ENCODE results near the gene CD300E.
"Not testable (repeated sequence)": the region's sequence is repeated elsewhere in the genome, so short reads cannot be mapped to it uniquely, and the experiment has no call there.

The CD300E gene

DNA sequence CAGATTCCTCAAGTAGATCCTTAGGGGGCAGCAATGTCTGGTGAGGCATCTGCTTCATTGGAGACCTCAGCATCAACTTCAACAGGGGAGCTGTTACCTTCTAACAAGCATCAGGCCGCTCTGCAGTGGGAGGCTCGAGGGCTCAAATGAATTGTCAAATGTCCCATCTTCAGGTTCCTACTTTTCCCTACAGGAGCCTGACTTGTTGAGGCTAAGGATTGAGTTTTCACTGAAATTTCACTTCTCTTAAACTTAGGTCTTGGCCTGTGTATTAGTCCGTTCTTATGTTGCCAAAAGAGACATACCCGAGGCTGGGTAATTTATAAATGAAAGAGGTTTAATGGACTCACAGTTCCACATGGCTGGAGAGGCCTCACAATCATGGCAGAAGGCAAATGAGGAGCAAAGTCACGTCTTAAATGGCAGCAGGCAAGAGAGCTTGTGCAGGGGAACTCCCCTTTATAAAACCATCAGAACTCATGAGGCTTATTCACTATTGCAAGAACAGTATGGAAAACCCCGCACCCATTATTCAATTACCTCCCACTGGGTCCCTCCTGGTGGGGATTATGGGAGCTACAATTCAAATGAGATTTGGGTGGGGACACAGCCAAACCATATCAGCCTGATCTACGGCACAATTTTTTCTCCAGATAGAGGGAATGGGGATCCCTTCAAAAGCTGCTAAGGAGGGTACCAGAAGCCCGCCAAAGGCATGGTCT lies 26.3 kb downstream of the CD300E start:
- DNase-seq = no peak

DNA sequence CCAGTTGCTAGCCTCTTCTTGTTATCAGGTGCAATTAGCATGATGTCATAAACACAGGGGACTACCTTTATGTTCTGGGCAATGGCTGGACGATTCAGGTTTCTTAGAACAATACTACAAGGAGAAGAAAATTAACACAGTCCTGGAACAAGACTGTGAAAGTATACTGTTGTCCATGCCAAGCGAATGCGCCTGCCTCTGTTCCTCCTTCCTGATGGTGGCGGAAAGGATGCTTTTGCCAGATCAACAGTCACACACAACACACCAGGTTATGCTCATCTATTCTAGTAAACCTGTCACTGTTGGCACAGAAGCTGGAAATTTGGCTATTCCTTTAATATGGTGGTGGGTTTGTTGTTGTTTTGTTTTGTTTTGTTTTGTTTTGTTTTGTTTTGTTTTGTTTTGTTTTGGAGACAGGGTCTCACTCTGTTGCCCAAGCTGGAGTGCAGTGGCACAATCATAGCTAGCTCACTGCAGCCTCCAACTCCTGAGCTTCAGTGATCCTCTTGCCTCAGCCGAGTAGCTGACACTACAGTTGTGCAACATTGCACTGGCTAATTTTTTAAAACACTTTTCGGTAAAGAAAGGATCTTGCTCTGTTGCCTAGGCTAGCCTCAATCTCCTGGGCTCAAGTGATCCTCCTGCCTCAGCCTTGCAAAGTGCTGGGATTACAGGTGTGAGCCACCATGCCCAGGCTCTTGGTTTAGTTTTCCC lies 28.3 kb downstream of the CD300E start:
- DNase-seq = no peak

DNA sequence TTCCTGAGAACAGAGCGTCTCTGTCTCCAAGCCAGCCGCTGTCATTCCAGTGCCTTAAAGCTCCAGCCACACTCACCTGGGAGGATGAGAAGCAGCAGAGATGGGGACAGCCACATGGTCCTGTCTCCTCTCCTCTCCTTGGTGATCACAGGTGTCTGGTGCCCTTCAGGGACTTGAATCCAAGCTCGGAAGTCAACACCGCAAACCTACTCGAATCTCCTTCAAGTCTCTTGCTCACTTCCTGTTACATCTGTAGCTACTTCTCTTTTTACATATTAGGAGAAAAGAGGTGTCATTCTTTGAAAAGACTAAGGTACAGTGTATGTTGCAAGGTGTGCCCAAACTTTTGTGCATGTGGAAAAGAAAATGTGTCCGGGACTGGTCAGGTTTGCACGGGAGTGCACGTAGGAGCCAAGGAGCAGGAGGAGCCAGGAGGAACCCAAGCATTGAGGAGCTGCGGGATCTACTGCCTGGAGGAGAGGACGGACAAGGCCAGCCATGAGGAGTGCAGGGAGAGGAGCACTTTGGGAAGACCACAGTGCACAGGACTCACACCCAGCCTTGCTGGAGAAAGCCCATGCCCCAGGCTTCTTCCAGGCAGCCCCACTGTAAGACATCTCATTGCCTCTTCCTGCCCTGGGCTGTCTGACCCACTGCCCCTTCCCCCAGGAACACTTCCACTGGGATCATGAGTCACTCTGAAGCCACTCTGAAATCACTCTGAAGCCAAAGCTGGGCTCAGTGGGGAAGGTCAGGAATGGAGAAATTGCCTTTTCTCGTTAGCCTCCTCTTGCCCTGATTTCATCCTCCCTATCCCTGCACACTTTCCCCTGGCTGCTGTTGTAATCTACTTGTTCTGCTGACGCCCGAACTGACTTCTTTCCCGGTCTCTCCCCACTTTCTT lies 31.2 kb downstream of the CD300E start, which contains the start of gene CD300LD:
Gene CD300LD, minus strand, starts transcription at position 197 of the 904 bp plus-strand sequence. Its CDS starts 81 bp downstream, at position 116.
- no peak for DNase-seq

DNA sequence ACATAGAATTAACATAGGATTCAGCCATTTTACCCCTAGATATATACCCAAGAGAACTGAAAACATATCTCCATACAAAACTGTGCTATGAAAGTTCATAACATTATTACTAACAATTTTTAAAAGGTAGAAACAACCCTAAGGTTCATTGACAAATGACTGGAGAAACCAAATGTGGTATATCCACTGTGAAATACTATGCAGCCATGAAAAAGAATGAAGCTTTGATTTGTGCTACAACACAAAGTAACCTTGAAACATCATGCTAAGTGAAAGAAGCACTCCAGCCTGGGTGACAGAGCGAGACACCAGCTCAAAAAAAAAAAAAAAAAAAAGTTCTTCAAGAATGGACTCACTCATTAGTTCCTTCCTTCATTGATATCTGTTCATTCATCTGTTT lies 32.0 kb downstream of the CD300E start:
- no peak for DNase-seq

DNA sequence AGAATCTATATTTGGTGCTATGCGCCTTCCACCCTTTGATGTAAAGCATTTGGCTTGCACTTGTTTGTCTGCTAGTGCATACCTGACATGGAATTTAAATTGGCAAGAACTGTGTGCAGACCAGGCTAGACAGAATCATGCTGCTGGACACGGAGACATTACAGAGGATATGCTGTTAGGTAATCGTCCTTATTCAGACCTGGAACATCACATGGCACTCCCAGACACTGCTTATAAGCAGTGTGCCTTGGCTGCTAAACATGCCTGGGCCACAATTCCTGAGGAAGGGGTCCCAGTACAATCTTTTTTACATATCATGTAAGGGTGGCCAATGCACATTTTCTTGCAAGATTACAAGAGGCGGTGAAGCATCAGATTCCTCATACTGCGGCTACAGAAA lies 37.8 kb downstream of the CD300E start:
- no peak for DNase-seq

DNA sequence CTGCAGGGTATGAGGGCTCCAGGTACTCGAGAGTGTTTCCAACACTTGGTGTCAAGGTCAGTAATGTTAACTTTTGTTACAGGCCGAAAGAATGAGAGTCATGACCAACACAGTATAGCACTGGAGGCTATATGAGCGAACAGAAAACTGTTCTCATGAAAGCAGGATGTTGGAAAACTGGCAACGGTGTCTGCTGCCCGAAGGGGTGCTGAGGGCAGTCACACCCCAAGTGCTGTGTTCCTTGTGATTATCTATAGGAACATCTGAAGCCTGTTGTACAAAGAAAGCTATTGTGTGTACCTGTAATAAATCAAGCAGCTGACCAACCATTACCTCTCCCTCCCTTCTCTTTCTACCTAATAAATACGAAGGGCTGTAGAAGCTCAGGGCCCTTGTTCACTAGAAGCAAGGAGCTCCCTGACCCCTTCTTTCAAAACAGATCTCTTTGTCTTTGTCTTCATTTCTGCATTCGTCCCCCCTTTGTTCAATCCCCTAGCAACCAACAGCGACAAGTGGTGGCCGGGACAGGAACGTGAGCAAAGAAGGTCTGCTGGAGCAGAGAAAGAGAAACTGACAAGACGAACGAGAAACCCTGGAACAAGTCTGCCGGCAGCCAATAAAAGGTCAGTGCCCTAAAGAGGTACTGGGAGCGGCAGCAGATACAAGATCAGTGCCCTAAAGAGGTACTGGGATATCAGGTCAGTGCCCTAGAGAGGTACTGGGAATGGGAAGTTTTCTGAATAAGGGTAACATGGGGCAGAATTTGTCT lies 39.1 kb downstream of the CD300E start:
- no peak for DNase-seq

DNA sequence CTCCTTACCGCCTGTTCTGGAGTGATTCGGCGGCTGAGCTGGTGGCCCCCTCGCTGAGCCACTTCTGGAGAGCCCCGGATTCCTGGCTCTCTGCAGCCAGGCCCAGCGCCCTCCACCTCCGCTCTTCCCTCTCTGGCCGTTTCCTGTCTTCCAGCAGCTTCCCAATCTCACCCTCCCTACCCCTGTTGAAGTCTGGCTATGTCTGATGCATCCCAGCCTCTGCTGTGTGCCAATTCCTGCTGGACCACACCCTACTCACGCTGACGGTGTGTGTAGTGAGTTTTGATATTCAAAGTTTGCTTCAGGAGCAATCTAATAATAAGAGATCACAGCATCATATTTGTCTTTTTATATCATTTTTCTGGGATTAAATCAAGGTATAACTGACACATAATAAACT lies 40.9 kb downstream of the CD300E start:
- no peak for DNase-seq

DNA sequence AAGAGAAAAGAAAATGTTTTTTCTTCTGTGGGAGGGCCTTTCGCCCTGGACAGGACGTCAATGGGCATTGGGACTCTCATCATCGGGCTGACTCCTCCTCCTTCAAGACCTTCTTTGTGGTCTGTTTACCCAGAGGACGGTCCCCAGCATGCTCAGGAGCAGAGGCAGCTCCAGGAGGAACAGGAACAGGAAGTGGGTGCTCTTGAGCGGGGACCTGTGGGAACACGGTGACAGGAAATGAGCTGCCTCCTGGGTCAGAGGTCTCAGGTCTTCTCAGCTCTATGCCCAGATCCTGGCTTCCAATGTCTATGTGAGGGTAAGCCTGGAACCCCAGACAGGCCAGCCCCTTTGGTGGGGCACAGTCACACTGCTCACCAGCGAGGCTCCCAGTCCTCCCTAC lies 43.6 kb downstream of the CD300E start:
- no peak for DNase-seq

DNA sequence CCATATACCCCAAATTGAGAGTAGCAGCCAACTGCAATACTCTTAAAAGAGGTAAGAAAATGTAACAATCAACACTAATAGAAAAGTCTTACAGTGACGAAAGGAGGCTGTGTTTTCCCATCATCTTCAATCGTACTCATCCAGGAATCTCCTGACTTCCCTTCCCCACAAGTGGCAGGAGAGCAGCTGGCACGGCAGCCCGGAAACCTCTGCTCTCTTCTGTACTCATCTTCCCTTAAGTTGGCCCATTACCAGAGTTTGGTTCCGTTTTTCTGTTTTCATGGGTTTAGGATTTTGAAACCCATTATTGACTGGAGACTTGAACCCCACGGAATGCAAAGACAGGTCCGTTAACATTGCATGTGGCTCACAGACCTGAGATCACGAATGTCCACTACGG lies 44.6 kb downstream of the CD300E start:
- DNase-seq = no peak

DNA sequence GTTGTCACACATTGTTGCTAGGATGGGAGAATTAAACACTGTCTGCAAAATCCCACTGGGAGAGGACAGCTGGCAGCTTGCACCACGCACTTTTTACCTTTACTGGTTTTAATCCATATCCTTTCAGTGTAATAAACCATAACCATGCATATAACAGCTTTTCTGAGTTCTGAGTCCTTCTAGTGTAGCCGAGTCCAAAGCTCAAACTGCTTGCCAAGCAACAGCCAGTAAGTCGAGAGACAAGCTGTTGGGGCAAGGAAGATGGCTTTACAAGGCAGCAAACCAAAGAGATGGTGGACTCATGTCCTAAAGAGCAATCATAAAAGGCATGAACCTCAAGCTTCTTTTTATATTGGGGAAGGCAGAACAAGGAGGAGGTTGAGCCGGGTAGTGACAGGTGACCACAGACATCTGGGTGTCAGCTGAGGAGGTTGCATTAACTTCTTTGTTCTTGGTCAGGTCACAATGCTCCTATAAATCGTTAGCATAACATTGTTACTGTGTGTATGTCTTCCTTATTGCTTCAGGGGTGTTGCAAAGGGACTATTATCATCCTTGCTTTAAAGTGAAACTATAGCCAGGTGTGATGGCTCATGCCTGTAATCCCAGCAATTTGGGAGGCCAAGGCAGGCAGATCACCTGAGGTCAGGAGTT lies 48.9 kb downstream of the CD300E start:
- no peak for DNase-seq

DNA sequence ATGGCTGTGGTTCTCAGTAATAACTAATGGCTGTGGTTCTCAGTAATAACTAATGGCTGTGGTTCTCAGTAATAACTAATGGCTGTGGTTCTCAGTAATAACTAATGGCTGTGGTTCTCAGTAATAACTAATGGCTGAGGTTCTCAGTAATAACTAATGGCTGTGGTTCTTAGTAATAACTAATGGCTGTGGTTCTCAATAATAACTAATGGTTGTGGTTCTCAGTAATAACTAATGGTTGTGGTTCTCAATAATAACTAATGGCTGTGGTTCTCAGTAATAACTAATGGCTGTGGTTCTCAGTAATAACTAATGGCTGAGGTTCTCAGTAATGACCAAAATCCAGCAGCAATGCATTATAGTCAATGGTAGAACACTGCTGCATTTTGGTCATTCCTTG lies 49.9 kb downstream of the CD300E start:
- DNase-seq = not testable (repeated sequence)

DNA sequence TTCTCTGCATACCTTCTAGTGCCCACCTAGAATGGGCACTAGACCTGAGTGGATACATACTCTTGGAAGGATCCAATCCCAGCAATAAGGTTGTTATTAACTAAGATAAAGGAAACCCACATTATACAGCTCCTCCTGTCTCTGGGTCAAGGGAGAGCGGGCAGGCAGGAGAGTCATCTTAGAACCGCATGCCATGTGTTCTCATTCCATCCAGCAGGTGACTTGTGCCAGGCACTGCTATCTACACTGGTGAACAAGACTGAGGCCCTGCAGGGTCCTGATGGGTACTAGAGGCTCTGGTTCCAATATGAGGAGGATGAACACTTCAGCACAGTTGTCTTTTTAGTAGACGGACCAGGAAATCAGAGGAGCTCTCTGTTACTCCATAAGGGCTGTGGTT lies 50.4 kb downstream of the CD300E start:
- DNase-seq = no peak

DNA sequence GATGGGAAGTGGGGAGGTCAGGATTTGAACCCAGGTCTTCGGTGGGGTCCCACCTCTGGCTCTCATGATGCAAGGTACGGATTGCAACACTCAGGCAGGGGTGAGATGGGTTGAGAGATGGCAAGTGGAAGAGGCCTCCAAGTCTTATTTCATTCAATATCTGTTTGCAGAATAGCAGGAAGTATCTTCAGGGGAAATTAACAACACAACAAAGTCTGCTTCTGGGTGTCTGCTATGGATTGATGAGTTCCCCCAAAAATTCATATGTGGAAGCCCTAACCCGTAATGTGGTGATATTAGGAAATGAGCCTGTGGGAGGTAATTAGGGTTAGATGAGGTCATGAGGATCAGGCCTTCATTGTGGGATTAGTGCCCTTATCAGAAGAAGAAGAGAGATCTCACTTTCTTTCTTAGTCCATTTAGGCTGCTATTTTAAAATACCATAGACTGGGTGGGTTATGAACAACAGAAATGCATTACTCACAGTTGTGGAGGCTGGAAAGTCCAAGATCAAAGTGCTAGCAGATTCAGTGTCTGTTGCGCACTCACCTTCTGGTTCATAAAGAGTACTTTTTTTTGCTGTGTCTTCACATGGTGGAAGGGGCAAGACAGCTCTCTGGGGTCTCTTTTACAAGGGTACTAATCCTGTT lies 51.8 kb downstream of the CD300E start:
- no peak for DNase-seq

DNA sequence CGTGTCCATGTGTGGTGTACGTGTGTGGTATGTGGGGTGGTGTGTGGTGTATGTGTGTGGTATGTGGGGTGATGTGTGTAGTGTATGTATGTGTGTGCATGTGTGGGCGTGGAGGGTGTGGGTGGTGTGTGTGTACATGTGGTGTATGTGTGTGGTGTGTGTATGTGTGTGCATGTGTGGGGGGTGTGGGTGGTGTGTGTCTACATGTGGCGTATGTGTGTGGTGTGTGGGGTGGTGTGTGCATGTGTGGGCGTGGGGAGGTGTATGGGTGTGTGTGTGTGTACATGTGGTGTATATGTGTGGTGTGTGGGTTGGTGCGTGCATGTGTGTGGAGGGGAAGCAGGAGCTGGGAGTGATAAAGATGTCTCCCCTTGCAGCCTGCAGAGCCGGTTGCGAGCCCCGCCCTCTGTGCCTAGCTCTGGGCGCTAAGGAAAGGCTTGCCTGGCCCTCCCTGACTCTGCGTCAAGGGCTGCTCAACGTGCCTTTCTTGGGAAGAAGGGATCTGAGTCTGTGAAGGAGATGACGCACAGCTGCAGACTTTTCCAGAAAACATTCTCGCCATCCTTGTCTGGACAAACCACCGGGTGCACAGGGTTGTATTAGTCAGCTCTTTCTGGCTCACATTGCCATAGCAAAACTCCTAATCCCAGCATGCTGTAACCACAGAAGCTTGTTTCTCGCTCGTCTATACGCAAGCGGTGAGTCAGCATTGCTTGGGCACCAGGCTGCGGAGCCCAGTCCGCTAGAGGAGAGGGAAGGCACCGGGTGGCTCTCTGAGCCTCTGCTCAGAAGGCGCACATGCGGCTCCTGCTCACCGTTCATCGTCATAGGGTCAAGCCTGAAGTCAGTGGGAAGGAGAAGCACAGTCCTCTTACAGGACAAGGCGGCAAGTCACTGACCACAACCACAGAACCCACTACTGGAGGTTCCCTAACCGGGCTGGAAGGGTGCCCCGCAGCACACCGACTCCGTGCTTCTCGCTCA lies 54.2 kb downstream of the CD300E start:
- DNase-seq = peak; percentile 63

DNA sequence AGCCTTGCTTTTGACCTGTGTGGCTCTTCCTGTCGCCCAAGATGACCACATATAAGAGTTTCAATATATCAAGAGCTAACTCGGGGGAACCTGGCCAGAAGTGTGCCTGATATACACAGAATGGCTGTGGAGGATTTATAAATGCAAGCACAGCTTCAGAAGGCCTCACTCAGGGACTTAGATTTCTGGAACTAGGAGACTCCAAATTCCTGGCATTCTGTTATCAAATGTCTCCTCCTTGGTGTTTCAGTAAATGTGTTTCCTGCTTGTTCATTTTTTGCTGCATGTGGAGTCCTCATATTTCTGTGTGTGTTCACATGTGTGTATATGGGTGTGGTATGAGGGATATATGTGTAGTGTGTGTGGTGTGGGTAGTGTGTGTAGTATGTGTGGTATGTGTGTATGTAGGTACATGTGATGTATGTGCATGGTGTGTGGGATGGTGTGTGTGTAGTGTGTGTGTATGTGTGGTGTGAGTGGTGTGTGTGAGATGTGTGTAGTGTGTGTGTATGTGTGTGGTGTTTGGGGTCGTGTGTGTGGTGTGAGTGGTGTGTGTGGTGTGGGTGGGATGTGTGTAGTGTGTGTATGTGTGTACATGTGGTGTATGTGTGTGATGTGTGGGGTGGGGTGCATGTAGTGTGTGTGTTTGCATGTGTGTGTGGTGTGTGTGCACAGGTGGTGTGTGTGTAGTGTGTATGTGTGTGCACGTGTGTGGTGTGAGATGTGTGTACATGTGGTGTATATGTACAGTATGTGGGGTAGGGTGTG lies 55.2 kb downstream of the CD300E start:
- no peak for DNase-seq

DNA sequence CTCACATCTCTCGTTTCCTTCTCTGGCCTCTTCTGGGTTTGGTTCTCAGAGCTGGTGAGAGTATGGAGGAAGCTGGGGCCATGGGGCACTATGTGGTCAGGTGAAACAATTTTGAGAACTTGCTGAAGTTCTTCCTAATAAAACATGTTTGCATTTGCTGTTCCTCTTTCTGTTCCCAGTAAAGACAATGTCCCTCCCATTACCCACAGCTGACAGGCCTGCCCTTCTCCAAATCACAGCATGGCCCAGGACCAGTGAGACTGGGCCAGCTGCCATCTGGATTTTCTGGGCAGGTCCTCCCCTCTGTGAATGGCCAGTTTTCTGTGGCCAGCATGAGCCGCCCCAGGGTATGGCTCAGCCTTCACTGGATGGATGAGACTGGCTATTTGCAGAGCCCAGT lies 56.1 kb downstream of the CD300E start, which contains the start of gene CD300H:
Gene CD300H, minus strand, starts transcription at position 113 of the 400 bp plus-strand sequence.
- no peak for DNase-seq

DNA sequence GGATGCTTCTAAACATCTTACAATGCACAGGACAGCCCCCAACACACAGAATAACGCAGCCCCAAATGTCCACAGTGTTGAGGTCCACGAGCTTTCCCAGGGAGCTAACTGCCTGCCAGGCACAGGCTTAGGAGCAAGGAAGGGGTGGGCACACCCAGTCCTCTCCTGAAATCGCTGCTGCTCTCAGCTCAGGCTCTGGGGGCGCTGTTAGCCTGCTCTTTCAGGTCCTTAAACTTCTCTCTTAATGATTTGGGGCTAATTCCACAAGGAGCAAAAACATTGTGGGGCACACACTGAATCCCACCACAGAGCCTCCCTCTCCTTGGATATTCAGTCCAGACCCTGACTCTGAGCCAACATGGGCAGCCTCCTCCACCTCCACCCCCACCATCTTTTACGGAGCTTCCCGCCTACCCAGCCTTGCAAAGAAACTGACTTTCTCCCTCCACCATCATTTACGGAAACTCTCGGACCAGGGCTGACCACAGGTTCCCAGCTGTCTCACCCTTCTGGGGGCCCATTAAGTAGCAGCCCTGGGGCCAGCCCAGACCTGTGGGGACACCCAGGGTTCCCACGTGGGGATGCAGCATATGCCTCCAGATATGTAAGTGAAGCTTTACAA lies 57.3 kb downstream of the CD300E start:
- peak; percentile 63 for DNase-seq

DNA sequence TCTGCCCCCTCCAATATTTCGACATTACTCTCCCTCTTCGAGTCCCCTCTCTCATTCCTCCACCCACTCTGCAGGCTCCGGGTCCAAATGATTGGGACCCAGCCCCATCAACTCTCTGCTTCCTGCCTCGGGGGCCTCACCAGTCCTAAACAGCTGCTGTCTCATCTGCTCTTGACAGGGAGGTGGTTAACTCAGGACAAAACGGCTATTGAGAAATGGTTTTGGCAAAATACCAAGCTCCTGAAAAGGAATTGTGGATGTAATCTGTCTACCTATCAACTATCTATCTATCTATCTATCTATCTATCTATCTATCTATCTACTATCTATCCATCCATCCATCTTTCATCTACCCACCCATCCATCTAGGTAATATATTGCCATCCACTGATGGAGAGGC lies 58.4 kb downstream of the CD300E start:
- no peak for DNase-seq

DNA sequence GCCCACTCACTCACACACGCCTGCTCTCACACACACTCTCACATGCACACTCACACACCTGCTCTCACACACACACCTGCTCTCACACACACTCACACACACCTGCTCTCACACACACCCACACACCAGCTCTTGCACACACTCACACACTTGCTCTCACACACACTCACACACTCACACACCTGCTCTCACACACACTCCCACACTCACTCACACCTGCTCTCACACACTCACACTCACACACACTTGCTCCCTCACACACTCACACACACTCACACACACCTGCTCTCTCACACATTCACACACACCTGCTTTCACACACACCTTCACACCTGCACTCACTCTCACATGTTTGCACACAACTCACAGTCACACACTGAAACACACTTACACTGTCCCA lies 60.2 kb downstream of the CD300E start:
- no peak for DNase-seq
